ENCODE measurements around the gene PTER. TPM values are rescaled to one million over a fixed set of nuclear protein-coding genes. Genes with fewer than 3 reads are reported as not detected.
A peak's percentile ranks its signal among the peaks of the same experiment; 100 is the strongest.

The PTER gene
- total and polyA plus RNA-seq, 11 donors: 3.4 to 19.3 (median 12.9) TPM

GRCh38 chr10:16536155-16536554 lies 99.3 kb downstream of the PTER start:
- Histone ChIP-seq H3K4me3 (no peak overlapping the region), H3K27me3 (peaks cover 0 to 14% (median 3%) of the 10 kb centered on the region in 9 donors), H3K9me3 (peaks cover 0 to 2% (median 0%) of the 10 kb centered on the region in 12 donors), H3K4me1 (no peaks in the 10 kb centered on the region), H3K27ac (no peak overlapping the region), H3K36me3 (no peaks in the 10 kb centered on the region)
- intact Hi-C loops (cut with DNase I): no loop called here
- TF ChIP-seq CTCF (IDR thresholded peaks at IDR 0.05) (no peak), POLR2A (IDR thresholded peaks at IDR 0.05) (no peak)
- no peak for ATAC-seq
- 88 to 94% (median 89%) methylated on average over 5 of the region's 5 CpGs for WGBS, 4 donors
- no peak for DNase-seq

GRCh38 chr10:16544099-16544498 lies 107.3 kb downstream of the PTER start:
- no peak for DNase-seq
- intact Hi-C loops (cut with DNase I): loop anchor here in 6 of 10 donors (10.0 kb wide), 3 partner anchors 151 to 639 kb away; no protein-coding TSS in a partner anchor
- no peak for ATAC-seq
- Histone ChIP-seq H3K27ac (no peak overlapping the region), H3K4me1 (peaks cover 0 to 5% (median 0%) of the 10 kb centered on the region in 12 donors), H3K4me3 (no peak overlapping the region), H3K27me3 (peaks cover 0 to 13% (median 2%) of the 10 kb centered on the region in 9 donors), H3K9me3 (peaks cover 0 to 2% (median 0%) of the 10 kb centered on the region in 12 donors), H3K36me3 (no peaks in the 10 kb centered on the region)
- 64 to 75% (median 73%) methylated on average over 3 of the region's 3 CpGs for WGBS, 4 donors
- no peak for TF ChIP-seq POLR2A (IDR thresholded peaks at IDR 0.05)
- no peak for TF ChIP-seq CTCF (IDR thresholded peaks at IDR 0.05)

- H3K36me3 ChIP-seq: no peaks in the 10 kb centered on the region
- no peak overlapping the region for H3K4me3 ChIP-seq
- H3K9me3 ChIP-seq: no peaks in the 10 kb centered on the region
- 75 to 87% (median 81%) methylated on average over 4 of the region's 4 CpGs for WGBS, 4 donors
- H3K27me3 ChIP-seq: peaks cover 0 to 13% (median 0%) of the 10 kb centered on the region in 9 donors
- no peak for ATAC-seq
- DNase-seq: no peak
- H3K27ac ChIP-seq: no peak overlapping the region
- intact Hi-C loops (cut with DNase I): loop anchor here in 6 of 10 donors (10.0 kb wide), 3 partner anchors 150 to 640 kb away; no protein-coding TSS in a partner anchor
- peaks cover 0 to 5% (median 0%) of the 10 kb centered on the region in 12 donors for H3K4me1 ChIP-seq
- TF ChIP-seq POLR2A (IDR thresholded peaks at IDR 0.05) (no peak), CTCF (IDR thresholded peaks at IDR 0.05) (no peak)
Observed at GRCh38 chr10:16544591-16544990, 107.8 kb downstream of the PTER start.

GRCh38 chr10:16545116-16545736 lies 108.4 kb downstream of the PTER start:
- Histone ChIP-seq H3K27ac (no peak overlapping the region), H3K4me1 (peaks cover 0 to 5% (median 0%) of the 10 kb centered on the region in 12 donors), H3K4me3 (no peak overlapping the region), H3K27me3 (peaks cover 0 to 12% (median 0%) of the 10 kb centered on the region in 9 donors), H3K9me3 (no peaks in the 10 kb centered on the region), H3K36me3 (no peaks in the 10 kb centered on the region)
- intact Hi-C loops (cut with DNase I): loop anchor here in 7 of 10 donors (5.0 to 10.0 kb wide), 5 partner anchors 150 to 643 kb away; no protein-coding TSS in a partner anchor
- peak in 1 of 4 donors; percentile 61 for ATAC-seq
- no peak for DNase-seq
- 14 to 20% (median 17%) methylated on average over 7 of the region's 7 CpGs for WGBS, 4 donors
- no peak for TF ChIP-seq POLR2A (IDR thresholded peaks at IDR 0.05)
- peak; percentile 35 to 63 (median 50) for TF ChIP-seq CTCF (IDR thresholded peaks at IDR 0.05)
